Hepatocyte (in vitro differentiated cells): ENCODE data around the gene OTULINL.

ENCODE experiments used
- CTCF ChIP-seq: fragments of 200-600 bp; sonication (generic); IDR thresholded peaks from 2 replicates; pipeline ENCODE4 v1.5.1; 2016; ENCODE audit warnings: antibody characterized with exemption, mild to moderate bottlenecking; ENCODE audit not compliant: poor library complexity
- EZH2 ChIP-seq: fragments of 200-600 bp; sonication (generic); IDR thresholded peaks from 2 replicates; pipeline ENCODE4 v1.6.1; 2016; ENCODE audit warnings: antibody characterized with exemption, mild to moderate bottlenecking, borderline replicate concordance

GRCh38 chr5:14571901-14572300 is 9.7 kb upstream of the OTULINL start:
- no peak for TF ChIP-seq EZH2
- TF ChIP-seq CTCF, result no peak
